ENCODE measurements around the gene NLGN1. TPM values are rescaled to one million over a fixed set of nuclear protein-coding genes. Genes with fewer than 3 reads are reported as not detected.

Gene NLGN1
- total RNA-seq, 1 experiment from 2014 or later = 5.2 TPM

DNA sequence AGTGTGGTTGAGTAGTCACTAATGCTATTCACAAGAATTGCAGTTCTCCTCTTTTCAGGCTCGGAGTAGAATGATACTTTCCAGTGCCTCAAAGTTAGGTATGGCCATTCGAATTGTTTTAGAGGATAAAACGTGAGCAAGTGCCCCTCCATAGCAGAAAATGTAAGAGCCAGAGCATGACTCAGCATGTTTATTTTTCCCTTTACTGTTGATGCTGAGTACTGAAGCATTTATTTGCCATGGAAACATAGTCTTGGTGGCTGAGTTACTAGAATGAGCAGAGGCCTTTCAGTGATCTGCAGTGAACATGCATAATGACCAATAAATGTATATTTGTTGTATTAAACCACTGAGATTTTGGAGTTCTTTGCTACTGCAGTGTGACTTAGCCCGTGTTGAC lies 540.6 kb downstream of the NLGN1 start:
- Histone ChIP-seq H2BK12ac (ENCODE audit: insufficient read length, low read depth, low read length) (no peak overlapping the region), H3K56ac (ENCODE audit: insufficient read length, low read depth, low read length) (no peak overlapping the region), H2BK5ac (ENCODE audit: insufficient read length, low read length) (no peak overlapping the region), H2BK120ac (ENCODE audit: low read depth, low read length, poor library complexity, severe bottlenecking) (no peak overlapping the region), H4K8ac (replicated peaks; ENCODE audit: insufficient read length, low read depth, low read length) (no peak overlapping the region), H4K5ac (ENCODE audit: insufficient read length, low read depth, low read length) (no peak overlapping the region), H4K20me1 (ENCODE audit: control insufficient read depth, insufficient read depth, insufficient read length) (no peaks in the 10 kb centered on the region), H3K23ac (ENCODE audit: insufficient read length, low read depth, low read length) (no peak overlapping the region), H3K4me1 (ENCODE audit: insufficient read depth, low read length) (peaks cover 6% of the 10 kb centered on the region; the same call in 1 of the 2 replicates), H3K79me2 (ENCODE audit: insufficient read depth, low read length) (no peaks in the 10 kb centered on the region), H3K4ac (ENCODE audit: low read depth, low read length) (no peak overlapping the region), H2AFZ (ENCODE audit: low read length) (no peak overlapping the region), H3K18ac (ENCODE audit: insufficient read length, low read depth, low read length) (no peak overlapping the region), H3K23me2 (ENCODE audit: insufficient read length, low read depth, low read length, poor library complexity, severe bottlenecking) (no peaks in the 10 kb centered on the region), H3K14ac (ENCODE audit: insufficient read depth, low read length) (no peak overlapping the region), H3K4me2 (ENCODE audit: insufficient read depth, insufficient read length, low read length) (no peak overlapping the region), H3K9ac (ENCODE audit: extremely low read depth, insufficient read length, low read length) (no peak overlapping the region), H2BK15ac (ENCODE audit: low read depth, low read length) (no peak overlapping the region), H4K91ac (ENCODE audit: insufficient read length, low read depth, low read length) (no peak overlapping the region), H2BK20ac (ENCODE audit: low read depth, low read length, poor library complexity, severe bottlenecking) (no peak overlapping the region), H3K9me3 (ENCODE audit: control insufficient read depth, low read depth, low read length) (no peaks in the 10 kb centered on the region), H3K27ac (ENCODE audit: insufficient read length, low read depth, low read length) (no peak overlapping the region), H3K27me3 (ENCODE audit: insufficient read depth, low read length) (no peaks in the 10 kb centered on the region), H3T11ph (ENCODE audit: low read length) (no peak overlapping the region), H3K79me1 (ENCODE audit: insufficient read depth, low read depth, low read length, poor library complexity, severe bottlenecking) (no peaks in the 10 kb centered on the region), H2AK5ac (ENCODE audit: insufficient read length, low read length) (no peak overlapping the region)
- Mint-ChIP-seq H3K27ac (peak overlapping the region; percentile 68 to 82 (median 69); a peak in 4 of 7 replicates), H3K36me3 (ENCODE audit: insufficient read depth in 1 of 3, low read depth in 3 of 3) (no peaks in the 10 kb centered on the region), H3K27me3 (ENCODE audit: low read depth) (no peaks in the 10 kb centered on the region), H3K4me3 (no peak overlapping the region), H3K9me3 (no peaks in the 10 kb centered on the region), H3K4me1 (peaks cover 12 to 13% of the 10 kb centered on the region in 2 experiments)
- no peak for DNase-seq
- TF ChIP-seq, protein P1, sequence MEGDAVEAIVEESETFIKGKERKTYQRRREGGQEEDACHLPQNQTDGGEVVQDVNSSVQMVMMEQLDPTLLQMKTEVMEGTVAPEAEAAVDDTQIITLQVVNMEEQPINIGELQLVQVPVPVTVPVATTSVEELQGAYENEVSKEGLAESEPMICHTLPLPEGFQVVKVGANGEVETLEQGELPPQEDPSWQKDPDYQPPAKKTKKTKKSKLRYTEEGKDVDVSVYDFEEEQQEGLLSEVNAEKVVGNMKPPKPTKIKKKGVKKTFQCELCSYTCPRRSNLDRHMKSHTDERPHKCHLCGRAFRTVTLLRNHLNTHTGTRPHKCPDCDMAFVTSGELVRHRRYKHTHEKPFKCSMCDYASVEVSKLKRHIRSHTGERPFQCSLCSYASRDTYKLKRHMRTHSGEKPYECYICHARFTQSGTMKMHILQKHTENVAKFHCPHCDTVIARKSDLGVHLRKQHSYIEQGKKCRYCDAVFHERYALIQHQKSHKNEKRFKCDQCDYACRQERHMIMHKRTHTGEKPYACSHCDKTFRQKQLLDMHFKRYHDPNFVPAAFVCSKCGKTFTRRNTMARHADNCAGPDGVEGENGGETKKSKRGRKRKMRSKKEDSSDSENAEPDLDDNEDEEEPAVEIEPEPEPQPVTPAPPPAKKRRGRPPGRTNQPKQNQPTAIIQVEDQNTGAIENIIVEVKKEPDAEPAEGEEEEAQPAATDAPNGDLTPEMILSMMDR (conservative IDR thresholded peaks at IDR 0.05) = no peak
- WGBS (ENCODE audit: extremely low coverage, insufficient read length, low lambda C conversion rate) = no CpG with 5 or more reads among the region's 4 CpGs

Measured in H9 (cell line).